Trophoblast cell (in vitro differentiated cells and primary cell): ENCODE measurements around the gene SERINC5.

Experiments used
- DNase-seq, 2 donors: peaks; one replicate each; pipeline ENCODE4 v3.0.0-alpha.2; 2016
- H2AFZ ChIP-seq: 2 replicates; pipeline ENCODE4 v1.6.1; 2013; ENCODE audit warnings: low read length, moderate library complexity, mild to moderate bottlenecking; ENCODE audit not compliant: insufficient read depth, poor library complexity
- H2AK5ac ChIP-seq: 2 replicates; pipeline ENCODE4 v1.6.1; 2013; ENCODE audit warnings: mild to moderate bottlenecking, low read length
- H2BK120ac ChIP-seq: 2 replicates; pipeline ENCODE4 v1.6.1; 2013; ENCODE audit warnings: low read length, mild to moderate bottlenecking, moderate library complexity; ENCODE audit not compliant: insufficient read depth, poor library complexity
- H2BK12ac ChIP-seq: 2 replicates; pipeline ENCODE4 v1.6.1; 2013; ENCODE audit warnings: mild to moderate bottlenecking, low read length, moderate library complexity
- H2BK5ac ChIP-seq: 2 replicates; pipeline ENCODE4 v1.6.1; 2013; ENCODE audit warnings: low read length, low read depth, moderate library complexity, mild to moderate bottlenecking; ENCODE audit not compliant: poor library complexity
- H3K14ac ChIP-seq: 2 replicates; pipeline ENCODE4 v1.6.1; 2013; ENCODE audit warnings: mild to moderate bottlenecking, low read length
- H3K18ac ChIP-seq: 2 replicates; pipeline ENCODE4 v1.6.1; 2013; ENCODE audit warnings: mild to moderate bottlenecking, low read length
- H3K23ac ChIP-seq: 2 replicates; pipeline ENCODE4 v1.6.1; 2013; ENCODE audit warnings: low read length
- H3K27ac ChIP-seq: 2 replicates; pipeline ENCODE4 v1.5.1; 2013; ENCODE audit warnings: low read depth, mild to moderate bottlenecking, inconsistent platforms, low read length, moderate library complexity
- H3K27me3 ChIP-seq: 2 replicates; pipeline ENCODE4 v1.6.1; 2013; ENCODE audit warnings: inconsistent platforms, mild to moderate bottlenecking, low read length, moderate library complexity; ENCODE audit not compliant: insufficient read depth
- H3K36me3 ChIP-seq, 2 experiments: 1 replicate in 1 of 2; 2 replicates in 1 of 2; pipeline ENCODE4 v1.6.1; 2013; ENCODE audit warnings: low read length in 2 of 2, mild to moderate bottlenecking in 2 of 2, moderate library complexity in 1 of 2; ENCODE audit not compliant: insufficient read depth in 2 of 2, control insufficient read depth in 1 of 2
- H3K4ac ChIP-seq: 2 replicates; pipeline ENCODE4 v1.6.1; 2013; ENCODE audit warnings: low read depth, mild to moderate bottlenecking, low read length, moderate library complexity
- H3K4me1 ChIP-seq, 2 experiments: 1 replicate in 1 of 2; 2 replicates in 1 of 2; pipeline ENCODE4 v1.6.1; 2013; ENCODE audit warnings: low read length in 2 of 2, mild to moderate bottlenecking in 2 of 2, moderate library complexity in 1 of 2; ENCODE audit not compliant: insufficient read depth in 2 of 2, control insufficient read depth in 1 of 2
- H3K4me2 ChIP-seq: 2 replicates; pipeline ENCODE4 v1.6.1; 2013; ENCODE audit warnings: inconsistent platforms, mild to moderate bottlenecking, low read length, moderate library complexity
- H3K4me3 ChIP-seq: 2 replicates; pipeline ENCODE4 v1.5.1; 2013; ENCODE audit warnings: mild to moderate bottlenecking, low read depth, low read length, inconsistent platforms
- H3K79me1 ChIP-seq: one replicate; pipeline ENCODE4 v1.6.1; 2013; ENCODE audit warnings: low read length
- H3K79me2 ChIP-seq: 2 replicates; pipeline ENCODE4 v1.6.1; 2013; ENCODE audit warnings: low read length, mild to moderate bottlenecking; ENCODE audit not compliant: control insufficient read depth, insufficient read depth, poor library complexity
- H3K9ac ChIP-seq: 2 replicates; pipeline ENCODE4 v1.6.1; 2013; ENCODE audit warnings: mild to moderate bottlenecking, low read length
- H3K9me3 ChIP-seq: 2 replicates; pipeline ENCODE4 v1.6.1; 2013; ENCODE audit warnings: low read depth, mild to moderate bottlenecking, control low read depth, inconsistent platforms, low read length; ENCODE audit not compliant: insufficient read depth
- H4K12ac ChIP-seq: 2 replicates; pipeline ENCODE4 v1.6.1; 2013; ENCODE audit warnings: low read depth, mild to moderate bottlenecking, low read length, moderate library complexity
- H4K8ac ChIP-seq: 2 replicates; pipeline ENCODE4 v1.6.1; 2013; ENCODE audit warnings: low read depth, mild to moderate bottlenecking, low read length, moderate library complexity
- H4K91ac ChIP-seq: one replicate; pipeline ENCODE4 v1.6.1; 2013; ENCODE audit warnings: low read depth, mild to moderate bottlenecking, low read length, moderate library complexity
- WGBS: extraction: QIAGEN DNeasy Blood & Tissue Kit; methylation state at CpG from one replicate; pipeline ENCODE4 v1.1.7; 2013; ENCODE audit warnings: missing lambda C conversion rate; ENCODE audit not compliant: insufficient read length, insufficient coverage; ENCODE audit errors: extremely low coverage; 5-methylcytosine and 5-hydroxymethylcytosine counted together

Gene SERINC5

GRCh38 chr5:80119372-80119771 lies 136.5 kb downstream of the SERINC5 start:
- H2AK5ac ChIP-seq, result no peak overlapping the region
- H3K4me3 ChIP-seq, result no peak overlapping the region
- no peak overlapping the region for H3K4me2 ChIP-seq
- H3K9ac ChIP-seq, result no peak overlapping the region
- no peaks in the 10 kb centered on the region for H3K79me2 ChIP-seq
- H3K27ac ChIP-seq, result no peak overlapping the region
- no peak overlapping the region for H3K18ac ChIP-seq
- H3K36me3 ChIP-seq, result no peaks in the 10 kb centered on the region
- no peaks in the 10 kb centered on the region for H3K27me3 ChIP-seq
- no peak overlapping the region for H3K23ac ChIP-seq
- no peak overlapping the region for H3K4ac ChIP-seq
- no peaks in the 10 kb centered on the region for H3K4me1 ChIP-seq
- no peak overlapping the region for H2AFZ ChIP-seq
- H3K9me3 ChIP-seq, result peaks cover under 1% of the 10 kb centered on the region
- no peak for DNase-seq
- no peak overlapping the region for H4K8ac ChIP-seq
- WGBS, result no CpG with 5 or more reads among the region's 2 CpGs
- no peak overlapping the region for H2BK120ac ChIP-seq
- no peak overlapping the region for H4K91ac ChIP-seq
- no peak overlapping the region for H2BK12ac ChIP-seq
- no peak overlapping the region for H3K14ac ChIP-seq
- H2BK5ac ChIP-seq, result no peak overlapping the region
- no peaks in the 10 kb centered on the region for H3K79me1 ChIP-seq
- H4K12ac ChIP-seq, result no peak overlapping the region

GRCh38 chr5:80117446-80117845 lies 138.4 kb downstream of the SERINC5 start:
- Histone ChIP-seq H3K18ac (no peak overlapping the region), H2BK120ac (no peak overlapping the region), H3K79me2 (no peaks in the 10 kb centered on the region), H4K12ac (no peak overlapping the region), H3K36me3 (peaks cover 0 to 3% of the 10 kb centered on the region in 2 experiments), H3K79me1 (no peaks in the 10 kb centered on the region), H3K4ac (no peak overlapping the region), H2AFZ (no peak overlapping the region), H4K8ac (no peak overlapping the region), H3K14ac (no peak overlapping the region), H3K4me2 (no peak overlapping the region), H3K27me3 (no peaks in the 10 kb centered on the region), H2BK12ac (no peak overlapping the region), H3K23ac (no peak overlapping the region), H2BK5ac (no peak overlapping the region), H3K9me3 (peaks cover 2% of the 10 kb centered on the region), H3K27ac (no peak overlapping the region), H2AK5ac (no peak overlapping the region), H3K9ac (no peak overlapping the region), H3K4me1 (no peaks in the 10 kb centered on the region), H3K4me3 (no peak overlapping the region), H4K91ac (no peak overlapping the region)
- no peak for DNase-seq

- no peak overlapping the region for H3K4me2 ChIP-seq
- H2AFZ ChIP-seq, result no peak overlapping the region
- H3K79me2 ChIP-seq, result no peaks in the 10 kb centered on the region
- H3K23ac ChIP-seq, result no peak overlapping the region
- no peak overlapping the region for H2BK5ac ChIP-seq
- H4K8ac ChIP-seq, result no peak overlapping the region
- no peak overlapping the region for H4K12ac ChIP-seq
- no peak overlapping the region for H3K14ac ChIP-seq
- H3K27me3 ChIP-seq, result no peaks in the 10 kb centered on the region
- no peak overlapping the region for H3K18ac ChIP-seq
- no peak overlapping the region for H3K9ac ChIP-seq
- H3K79me1 ChIP-seq, result no peaks in the 10 kb centered on the region
- H3K4me1 ChIP-seq, result no peaks in the 10 kb centered on the region
- no peak overlapping the region for H2BK12ac ChIP-seq
- DNase-seq, result no peak
- no CpG with 5 or more reads among the region's 4 CpGs for WGBS
- no peak overlapping the region for H4K91ac ChIP-seq
- peaks cover 2% of the 10 kb centered on the region for H3K9me3 ChIP-seq
- peaks cover 0 to 3% of the 10 kb centered on the region in 2 experiments for H3K36me3 ChIP-seq
- H3K4ac ChIP-seq, result no peak overlapping the region
- H2BK120ac ChIP-seq, result no peak overlapping the region
- no peak overlapping the region for H3K27ac ChIP-seq
- no peak overlapping the region for H2AK5ac ChIP-seq
- no peak overlapping the region for H3K4me3 ChIP-seq
These were observed 139.4 kb downstream of the SERINC5 start for GRCh38 chr5:80116465-80116864.

GRCh38 chr5:80116000-80116399 lies 139.8 kb downstream of the SERINC5 start:
- WGBS, result no CpG with 5 or more reads among the region's 4 CpGs
- Histone ChIP-seq H2BK5ac (no peak overlapping the region), H3K14ac (no peak overlapping the region), H3K9ac (no peak overlapping the region), H2BK12ac (no peak overlapping the region), H3K18ac (no peak overlapping the region), H2AK5ac (no peak overlapping the region), H3K23ac (no peak overlapping the region), H3K27me3 (no peaks in the 10 kb centered on the region), H3K4me1 (no peaks in the 10 kb centered on the region), H3K79me2 (no peaks in the 10 kb centered on the region), H3K4me3 (no peak overlapping the region), H4K91ac (no peak overlapping the region), H2BK120ac (no peak overlapping the region), H4K12ac (no peak overlapping the region), H3K27ac (no peak overlapping the region), H3K9me3 (peaks cover 2% of the 10 kb centered on the region), H3K4me2 (no peak overlapping the region), H2AFZ (no peak overlapping the region), H3K4ac (no peak overlapping the region), H3K36me3 (peaks cover 0 to 3% of the 10 kb centered on the region in 2 experiments), H3K79me1 (no peaks in the 10 kb centered on the region), H4K8ac (no peak overlapping the region)
- DNase-seq, result no peak
